Transverse colon (tissue), 4 donors: ENCODE measurements around the gene BLID. TPM values are rescaled to one million over a fixed set of nuclear protein-coding genes. Genes with fewer than 3 reads are reported as not detected.

Experiments
- DNase-seq: peaks from one replicate; pipeline ENCODE4 v3.0.0-alpha.2; 2019
- H3K27ac ChIP-seq, 4 donors: fragments of 200-600 bp; sonication (generic); 2 replicates each; pipeline ENCODE4 v1.5.1; 2016 to 2018; ENCODE audit warnings: inconsistent platforms in 4 of 4
- H3K27me3 ChIP-seq: fragments of 200-600 bp; sonication (generic); 2 replicates; pipeline ENCODE4 v1.5.1; 2017; ENCODE audit warnings: inconsistent platforms
- H3K36me3 ChIP-seq, 4 donors: fragments of 200-600 bp; sonication (generic); 2 replicates each; pipeline ENCODE4 v1.5.1; 2017 to 2019; ENCODE audit warnings: inconsistent platforms in 4 of 4
- H3K4me1 ChIP-seq, 4 donors: fragments of 200-600 bp; sonication (generic); 2 replicates each; pipeline ENCODE4 v1.5.1; 2017 to 2020; ENCODE audit warnings: inconsistent platforms in 4 of 4
- H3K4me3 ChIP-seq, 4 donors: fragments of 200-600 bp; sonication (generic); 1 replicate in 1 of 4; 2 replicates in 3 of 4; pipeline versions ENCODE4 v1.5.1 to v1.6.1; 2017 to 2019; ENCODE audit warnings: inconsistent platforms in 4 of 4
- H3K9me3 ChIP-seq, 2 donors: fragments of 200-600 bp; sonication (generic); 2 replicates each; pipeline ENCODE4 v1.5.1; 2017 to 2019; ENCODE audit warnings: inconsistent platforms in 2 of 2
- CTCF ChIP-seq, 5 experiments: fragments of 200-600 bp in 3 of 5; fragments of 450-650 bp in 2 of 5; sonication (generic) in 3 of 5; IDR thresholded peaks; 1 replicate in 2 of 5; 2 replicates in 3 of 5; pipeline ENCODE4 v1.5.1; 2016 to 2017; ENCODE audit warnings: antibody characterized with exemption in 5 of 5, inconsistent platforms in 3 of 5, mild to moderate bottlenecking in 2 of 5, moderate library complexity in 1 of 5
- EP300 ChIP-seq: sonication (generic); formaldehyde crosslinking; IDR thresholded peaks from one replicate; pipeline ENCODE4 v1.6.1; 2017; ENCODE audit warnings: antibody characterized with exemption, low read depth
- POLR2A ChIP-seq: fragments of 450-650 bp; IDR thresholded peaks from one replicate; pipeline ENCODE4 v1.6.1; 2016; ENCODE audit warnings: antibody characterized with exemption, mild to moderate bottlenecking, moderate library complexity
- POLR2AphosphoS5 ChIP-seq, 3 donors: sonication (generic); formaldehyde crosslinking; IDR thresholded peaks; one replicate each; pipeline ENCODE4 v1.6.1; 2016; ENCODE audit warnings: antibody characterized with exemption in 3 of 3
- WGBS, 2 donors: methylation state at CpG; one replicate each; pipeline ENCODE4 v1.1.5; 2018; ENCODE audit warnings: low coverage in 1 of 2; 5-methylcytosine and 5-hydroxymethylcytosine counted together
- in situ Hi-C, 4 donors: fragments of 200-750 bp; cut with MboI; loops; one replicate each; pipeline versions ENCODE4 v1.15.0 to v1.15.1; 2017; ENCODE audit warnings: low sequenced_read_pairs in 3 of 4, low pct_ligation_motif_present in 1 of 4, low pct_unique_long_range_greater_than_20kb in 1 of 4
- intact Hi-C: fragments of 100-400 bp; cut with DNase I; formaldehyde crosslinking; loops from one replicate; pipeline ENCODE4 v1.15.1; 2023; ENCODE audit warnings: low total_unique reads
- total RNA-seq, 4 donors: library from RNA; depleted of rRNA; stranded (reverse); fragments of >200 nt; gene quantifications; one replicate each; pipeline ENCODE4 v1.1.0, GENCODE V29; 2016

The BLID gene
- total RNA-seq, 4 donors from 2014 or later = not detected

- Histone ChIP-seq H3K4me1 (peaks cover 0 to 2% (median 0%) of the 10 kb centered on the region in 4 donors), H3K4me3 (no peak overlapping the region), H3K9me3 (no peaks in the 10 kb centered on the region), H3K27me3 (no peaks in the 10 kb centered on the region), H3K27ac (peak overlapping the region in 1 of 4 donors; percentile 3), H3K36me3 (no peaks in the 10 kb centered on the region)
- in situ Hi-C loops = no loop called here
- TF ChIP-seq CTCF (IDR thresholded peaks at IDR 0.05) (no peak), POLR2AphosphoS5 (IDR thresholded peaks at IDR 0.05) (no peak), EP300 (no peak), POLR2A (no peak)
- intact Hi-C loops = no loop called here
- whole genome bisulfite sequencing, 2 donors = 89% methylated on average over 1 of the region's 1 CpG; no CpG with 5 or more reads in 1 of the 2 donors
- DNase-seq = no peak
Measured at GRCh38 chr11:122091835-122092234, 24.2 kb downstream of the BLID start.

GRCh38 chr11:122089111-122089510 is 26.9 kb downstream of the BLID start:
- H3K27me3 ChIP-seq = no peaks in the 10 kb centered on the region
- no peak overlapping the region for H3K27ac ChIP-seq
- intact Hi-C loops = no loop called here

GRCh38 chr11:122085712-122086111 is 30.3 kb downstream of the BLID start:
- WGBS, 2 donors = 52 to 65% methylated on average over 3 of the region's 3 CpGs
- Histone ChIP-seq H3K27ac (no peak overlapping the region), H3K27me3 (no peaks in the 10 kb centered on the region), H3K9me3 (no peaks in the 10 kb centered on the region), H3K4me1 (peaks cover 0 to 4% (median 0%) of the 10 kb centered on the region in 4 donors), H3K4me3 (no peak overlapping the region), H3K36me3 (no peaks in the 10 kb centered on the region)
- no peak for DNase-seq
- in situ Hi-C loops = no loop called here
- TF ChIP-seq EP300 (no peak), POLR2AphosphoS5 (IDR thresholded peaks at IDR 0.05) (no peak), CTCF (IDR thresholded peaks at IDR 0.05) (no peak), POLR2A (no peak)
- intact Hi-C loops = no loop called here

More at GRCh38 chr11:122089111-122089510, 26.9 kb downstream of the BLID start:
- Histone ChIP-seq H3K4me3 (no peak overlapping the region), H3K9me3 (no peaks in the 10 kb centered on the region), H3K4me1 (peaks cover 0 to 4% (median 0%) of the 10 kb centered on the region in 4 donors), H3K36me3 (no peaks in the 10 kb centered on the region)
- 43 to 53% methylated on average over 1 of the region's 1 CpG for WGBS, 2 donors
- no peak for TF ChIP-seq POLR2A
- TF ChIP-seq CTCF (IDR thresholded peaks at IDR 0.05) = no peak
- TF ChIP-seq EP300 = no peak
- peak in 1 of 3 donors; percentile 21 for TF ChIP-seq POLR2AphosphoS5 (IDR thresholded peaks at IDR 0.05)
- in situ Hi-C loops = no loop called here
- DNase-seq = no peak

GRCh38 chr11:122085264-122085663 is 30.8 kb downstream of the BLID start:
- H3K27ac ChIP-seq = no peak overlapping the region
- TF ChIP-seq EP300 = no peak
- TF ChIP-seq CTCF (IDR thresholded peaks at IDR 0.05) = no peak
- TF ChIP-seq POLR2A = no peak
- peak in 2 of 3 donors; percentile 9 to 22 for TF ChIP-seq POLR2AphosphoS5 (IDR thresholded peaks at IDR 0.05)
- peaks cover 0 to 4% (median 0%) of the 10 kb centered on the region in 4 donors for H3K4me1 ChIP-seq
- no peaks in the 10 kb centered on the region for H3K9me3 ChIP-seq
- WGBS, 2 donors = 27 to 42% methylated on average over 1 of the region's 1 CpG
- in situ Hi-C loops (no loop called here), intact Hi-C loops (no loop called here)
- no peaks in the 10 kb centered on the region for H3K27me3 ChIP-seq
- DNase-seq = no peak
- no peaks in the 10 kb centered on the region for H3K36me3 ChIP-seq
- H3K4me3 ChIP-seq = no peak overlapping the region
